Stomach (tissue), 4 donors: ENCODE measurements around the gene HSPH1.

Experiments used
- CTCF ChIP-seq, 7 experiments: fragments of 450-650 bp in 4 of 7; fragments of 200-600 bp in 3 of 7; sonication (generic) in 3 of 7; IDR thresholded peaks; one replicate each; pipeline ENCODE4 v1.5.1; 2016 to 2019; ENCODE audit warnings: antibody characterized with exemption in 7 of 7, control low read depth in 2 of 7, mild to moderate bottlenecking in 1 of 7
- EP300 ChIP-seq: sonication (generic); formaldehyde crosslinking; IDR thresholded peaks from one replicate; pipeline ENCODE4 v1.6.1; 2017; ENCODE audit warnings: antibody characterized with exemption
- POLR2A ChIP-seq, 4 donors: fragments of 450-650 bp; IDR thresholded peaks; one replicate each; pipeline ENCODE4 v1.6.1; 2016; ENCODE audit warnings: antibody characterized with exemption in 4 of 4, control low read depth in 2 of 4, mild to moderate bottlenecking in 1 of 4, moderate library complexity in 1 of 4
- POLR2AphosphoS5 ChIP-seq, 3 donors: sonication (generic); formaldehyde crosslinking; IDR thresholded peaks; one replicate each; pipeline ENCODE4 v1.6.1; 2016; ENCODE audit warnings: antibody characterized with exemption in 3 of 3

DNA sequence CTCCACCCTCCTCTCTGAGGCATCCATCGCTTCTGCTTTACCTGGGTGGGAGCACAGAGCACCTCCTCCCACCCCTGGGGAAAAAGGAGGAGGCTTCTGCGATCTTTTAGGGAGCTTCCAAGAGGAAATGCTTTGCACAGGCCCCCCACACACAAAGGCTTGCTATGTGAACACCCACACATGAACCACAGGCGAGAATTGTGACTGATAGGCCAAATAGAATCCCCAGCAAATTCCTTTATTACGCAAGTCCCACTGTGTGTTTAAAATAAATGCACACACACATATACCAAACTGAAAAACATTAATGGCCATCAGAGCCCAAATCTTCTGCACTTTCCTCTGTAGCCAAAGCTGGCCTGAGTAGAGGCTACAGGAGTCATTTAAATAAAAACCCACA lies 50.6 kb downstream of the HSPH1 start:
- TF ChIP-seq CTCF (IDR thresholded peaks at IDR 0.05), result no peak
- no peak for TF ChIP-seq POLR2A (IDR thresholded peaks at IDR 0.05)
- no peak for TF ChIP-seq EP300
- TF ChIP-seq POLR2AphosphoS5 (IDR thresholded peaks at IDR 0.05), result no peak
